ENCODE results near the gene NRXN2. TPM values are rescaled to one million over a fixed set of nuclear protein-coding genes. Genes with fewer than 3 reads are reported as not detected.
A peak's percentile ranks its signal among the peaks of the same experiment; 100 is the strongest.

NRXN2 gene
- total RNA-seq, 1 experiment from 2014 or later = 0.77 TPM

GRCh38 chr11:64653388-64653973 lies 69.5 kb downstream of the NRXN2 start:
- in situ Hi-C loops (cut with HindIII; ENCODE audit: low pct_unique_long_range_greater_than_20kb, low sequenced_read_pairs) = no loop called here
- no peak for DNase-seq (ENCODE audit: low read depth, low spot score)

GRCh38 chr11:64652586-64653387 lies 70.2 kb downstream of the NRXN2 start:
- peak; percentile 79 for DNase-seq (ENCODE audit: low read depth, low spot score)
- in situ Hi-C loops (cut with HindIII; ENCODE audit: low pct_unique_long_range_greater_than_20kb, low sequenced_read_pairs) = no loop called here

- DNase-seq (ENCODE audit: low read depth, low spot score) = peak; percentile 52
- in situ Hi-C loops (cut with HindIII; ENCODE audit: low pct_unique_long_range_greater_than_20kb, low sequenced_read_pairs) = no loop called here
Measured at GRCh38 chr11:64650923-64651523, 72.0 kb downstream of the NRXN2 start.

- in situ Hi-C loops (cut with HindIII; ENCODE audit: low pct_unique_long_range_greater_than_20kb, low sequenced_read_pairs) = no loop called here
- DNase-seq (ENCODE audit: low read depth, low spot score) = peak; percentile 46
Measured at GRCh38 chr11:64649291-64649697, 73.7 kb downstream of the NRXN2 start.

- in situ Hi-C loops (cut with HindIII; ENCODE audit: low pct_unique_long_range_greater_than_20kb, low sequenced_read_pairs) = no loop called here
- no peak for DNase-seq (ENCODE audit: low read depth, low spot score)
Measured at GRCh38 chr11:64648551-64648950, 74.4 kb downstream of the NRXN2 start.

- no peak for DNase-seq (ENCODE audit: low read depth, low spot score)
- in situ Hi-C loops (cut with HindIII; ENCODE audit: low pct_unique_long_range_greater_than_20kb, low sequenced_read_pairs) = no loop called here
Measured at GRCh38 chr11:64647019-64647779, 75.8 kb downstream of the NRXN2 start.

- no peak for DNase-seq (ENCODE audit: low read depth, low spot score)
- in situ Hi-C loops (cut with HindIII; ENCODE audit: low pct_unique_long_range_greater_than_20kb, low sequenced_read_pairs) = no loop called here
Measured at GRCh38 chr11:64644647-64645275, 78.2 kb downstream of the NRXN2 start.

GRCh38 chr11:64643920-64644646 lies 78.9 kb downstream of the NRXN2 start:
- no peak for DNase-seq (ENCODE audit: low read depth, low spot score)
- in situ Hi-C loops (cut with HindIII; ENCODE audit: low pct_unique_long_range_greater_than_20kb, low sequenced_read_pairs) = no loop called here

GRCh38 chr11:64643256-64643881 lies 79.6 kb downstream of the NRXN2 start:
- in situ Hi-C loops (cut with HindIII; ENCODE audit: low pct_unique_long_range_greater_than_20kb, low sequenced_read_pairs) = no loop called here
- no peak for DNase-seq (ENCODE audit: low read depth, low spot score)

GRCh38 chr11:64642871-64643255 lies 80.1 kb downstream of the NRXN2 start:
- in situ Hi-C loops (cut with HindIII; ENCODE audit: low pct_unique_long_range_greater_than_20kb, low sequenced_read_pairs) = no loop called here

GRCh38 chr11:64642418-64642735 lies 80.6 kb downstream of the NRXN2 start:
- in situ Hi-C loops (cut with HindIII; ENCODE audit: low pct_unique_long_range_greater_than_20kb, low sequenced_read_pairs) = no loop called here
- DNase-seq (ENCODE audit: low read depth, low spot score) = no peak

More at GRCh38 chr11:64642871-64643255, 80.1 kb downstream of the NRXN2 start:
- no peak for DNase-seq (ENCODE audit: low read depth, low spot score)

GRCh38 chr11:64641596-64642417 lies 81.2 kb downstream of the NRXN2 start:
- in situ Hi-C loops (cut with HindIII; ENCODE audit: low pct_unique_long_range_greater_than_20kb, low sequenced_read_pairs) = no loop called here
- DNase-seq (ENCODE audit: low read depth, low spot score) = no peak

GRCh38 chr11:64639885-64640284 lies 83.1 kb downstream of the NRXN2 start:
- DNase-seq (ENCODE audit: low read depth, low spot score) = no peak
- in situ Hi-C loops (cut with HindIII; ENCODE audit: low pct_unique_long_range_greater_than_20kb, low sequenced_read_pairs) = no loop called here

GRCh38 chr11:64638829-64639228 lies 84.2 kb downstream of the NRXN2 start:
- DNase-seq (ENCODE audit: low read depth, low spot score) = no peak
- in situ Hi-C loops (cut with HindIII; ENCODE audit: low pct_unique_long_range_greater_than_20kb, low sequenced_read_pairs) = no loop called here

GRCh38 chr11:64638018-64638665 lies 84.9 kb downstream of the NRXN2 start:
- in situ Hi-C loops (cut with HindIII; ENCODE audit: low pct_unique_long_range_greater_than_20kb, low sequenced_read_pairs) = no loop called here
- DNase-seq (ENCODE audit: low read depth, low spot score) = no peak
